Amygdala (tissue), 56 donors: Measurements from ENCODE around the gene PNPLA7.
A peak's percentile ranks its signal among the peaks of the same experiment; 100 is the strongest.
"Not testable (repeated sequence)": the region's sequence is repeated elsewhere in the genome, so short reads cannot be mapped to it uniquely, and the experiment has no call there.

Source experiments
- DNase-seq, 56 donors: peaks; one replicate each; lab custom pipeline; 2025; lab: John Stamatoyannopoulos, UW

PNPLA7 gene

GRCh38 chr9:137486141-137486490, 64.1 kb downstream of the PNPLA7 start:
- DNase-seq, result no peak

DNA sequence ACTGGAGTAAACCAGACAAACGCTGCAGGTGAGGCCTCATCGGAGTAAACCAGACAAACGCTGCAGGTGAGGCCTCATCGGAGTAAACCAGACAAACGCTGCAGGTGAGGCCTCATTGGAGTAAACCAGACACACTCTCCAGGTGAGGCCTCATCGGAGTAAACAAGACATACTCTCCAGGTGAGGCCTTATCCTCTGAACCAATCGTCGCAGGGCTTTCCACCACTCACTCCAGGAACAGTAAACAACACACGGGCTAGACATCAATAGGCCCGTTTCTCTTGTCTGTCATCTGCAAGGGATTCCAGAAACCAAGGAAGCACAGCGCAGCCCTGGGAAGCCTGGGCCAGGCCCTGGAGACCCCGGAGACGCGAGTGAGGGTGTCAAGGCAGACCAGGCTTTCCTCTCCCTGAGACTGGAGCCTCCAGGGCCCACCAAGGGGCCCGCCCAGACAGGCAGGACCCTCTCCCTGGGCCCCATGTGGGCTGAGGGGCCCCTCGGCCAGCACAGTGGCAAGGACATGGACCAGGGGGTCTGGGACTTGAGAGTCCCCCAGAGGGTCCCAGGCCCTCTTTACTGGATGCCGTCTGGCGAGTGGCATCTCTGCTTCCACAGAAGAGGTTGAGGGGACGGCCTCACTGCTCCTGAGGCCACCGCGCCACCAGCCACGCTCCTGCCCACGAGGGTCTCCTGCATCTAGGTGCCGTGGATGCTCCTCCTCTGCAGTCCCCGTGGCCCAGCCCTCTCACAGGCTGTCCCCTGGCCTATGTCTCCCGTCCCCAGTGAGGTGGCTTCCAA, 64.7 kb downstream of the PNPLA7 start:
- no peak for DNase-seq

DNA sequence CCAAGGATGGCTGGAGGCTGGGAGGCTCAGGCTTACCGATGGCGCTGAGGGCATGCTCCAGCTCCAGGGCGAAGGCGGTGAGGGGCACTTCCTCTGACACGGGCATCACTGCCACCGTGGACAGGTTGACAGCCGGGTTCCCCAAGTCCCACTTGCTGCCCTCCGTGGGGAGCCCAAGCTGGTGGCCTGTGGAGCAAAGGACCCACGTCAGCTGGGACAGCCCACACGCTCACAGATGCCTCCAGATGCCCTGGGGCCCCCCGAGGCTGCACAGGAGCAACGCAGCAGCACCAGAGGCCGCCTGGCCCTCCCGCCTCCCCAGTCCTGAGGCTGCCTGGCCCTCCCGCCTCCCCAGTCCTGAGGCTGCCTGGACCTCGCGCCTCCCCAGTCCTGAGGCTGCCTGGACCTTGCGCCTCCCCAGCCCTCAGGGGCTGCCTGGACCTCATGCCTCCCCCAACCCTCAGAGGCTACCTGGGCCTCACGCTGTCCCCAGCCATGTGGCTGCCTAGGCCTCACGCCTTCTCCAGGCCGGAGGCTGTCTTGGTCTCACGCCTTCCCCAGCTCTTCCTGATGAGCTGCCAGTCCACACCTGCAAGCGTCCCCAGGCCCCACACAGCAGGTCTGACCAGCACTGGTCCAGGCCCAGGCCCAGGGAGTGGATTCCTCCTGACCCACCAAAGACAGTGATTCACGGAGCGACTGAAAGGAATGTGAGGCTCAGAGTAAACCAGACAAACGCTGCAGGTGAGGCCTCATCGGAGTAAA, 65.5 kb downstream of the PNPLA7 start:
- DNase-seq, result no peak

DNA sequence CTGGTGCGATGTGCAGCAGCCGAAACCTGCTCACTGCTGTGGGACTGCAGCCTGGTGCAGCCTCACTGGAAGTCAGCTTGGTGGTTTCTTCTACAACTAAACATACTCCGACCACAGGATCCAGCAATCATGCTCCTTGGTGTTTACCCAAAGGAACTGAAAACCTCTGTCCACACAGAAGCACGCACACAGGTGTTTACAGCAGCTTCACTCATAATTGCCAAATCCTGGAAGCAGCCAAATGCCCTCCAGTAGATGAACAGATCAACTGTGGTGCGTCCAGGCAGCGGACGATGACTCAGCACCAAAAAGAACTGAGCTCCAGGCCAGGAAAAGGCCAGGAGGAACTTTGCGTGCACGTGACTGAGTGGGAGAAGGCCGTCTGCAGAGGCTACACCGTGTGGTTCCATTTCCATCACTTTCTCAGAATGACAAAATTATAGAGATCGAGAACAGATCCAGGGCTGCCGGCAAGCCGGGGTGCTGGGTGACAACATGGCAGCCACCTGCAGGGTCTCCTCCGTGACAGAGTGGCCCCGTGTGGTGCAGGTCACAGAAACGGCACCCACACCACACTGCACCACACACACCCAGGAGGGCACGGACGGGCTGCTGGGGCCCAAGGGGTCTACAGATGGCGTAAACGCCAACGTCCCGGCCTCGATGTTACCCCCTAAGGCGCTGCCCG, 68.0 kb downstream of the PNPLA7 start:
- DNase-seq, result peak in 9 of 56 donors; percentile 9 to 59 (median 30)

GRCh38 chr9:137480686-137481683, 69.2 kb downstream of the PNPLA7 start:
- DNase-seq, result no peak

- DNase-seq, result no peak
Measured at GRCh38 chr9:137479892-137480685, 70.1 kb downstream of the PNPLA7 start.

DNA sequence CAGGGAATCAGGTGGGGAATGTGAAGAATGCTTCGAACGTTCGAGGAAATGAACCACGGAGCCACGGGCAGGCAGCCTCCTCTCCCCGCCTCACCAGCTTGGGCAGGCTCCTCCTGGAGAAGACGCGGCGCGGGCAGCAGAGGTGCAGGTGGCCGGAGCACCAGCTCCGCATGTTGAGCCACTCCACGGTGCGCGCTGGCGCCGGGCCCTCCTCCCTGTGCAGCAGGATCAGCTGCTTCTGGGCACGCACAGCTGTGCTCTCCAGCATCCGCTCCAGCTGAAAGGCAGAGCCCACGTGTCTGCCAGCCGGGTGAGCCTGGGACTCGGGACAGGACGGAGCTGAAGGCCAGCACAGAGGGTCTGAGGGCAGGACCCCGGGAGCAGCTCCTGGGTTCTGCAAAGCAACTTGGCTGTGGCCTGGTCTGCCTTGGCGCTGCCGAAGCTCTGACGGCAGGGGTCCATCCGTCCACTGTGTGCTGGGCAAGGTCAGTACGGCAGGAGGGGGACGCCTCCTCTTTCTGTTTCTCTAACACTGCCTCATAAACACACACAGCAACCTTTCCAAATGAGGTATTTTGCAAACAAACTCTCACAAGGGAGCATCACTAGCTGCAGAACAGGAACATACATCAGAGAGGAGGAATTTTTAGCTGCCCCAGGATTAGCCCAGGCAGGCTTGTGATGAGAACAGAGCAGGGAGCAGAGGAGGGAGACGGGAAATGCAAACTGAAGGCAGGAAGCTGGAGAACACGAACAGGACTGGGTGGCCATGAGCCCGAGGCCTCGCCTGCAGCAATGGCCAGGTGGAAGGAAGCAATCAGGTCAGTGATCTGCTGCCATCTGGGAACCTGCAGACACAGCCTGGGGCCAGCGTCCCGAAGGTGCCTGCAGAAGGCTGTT, 71.0 kb downstream of the PNPLA7 start:
- DNase-seq, result peak in 11 of 56 donors; percentile 17 to 63 (median 39)

GRCh38 chr9:137478613-137478961, 71.6 kb downstream of the PNPLA7 start:
- DNase-seq, result no peak

- DNase-seq, result no peak
Measured at GRCh38 chr9:137477778-137478612, 72.2 kb downstream of the PNPLA7 start.

DNA sequence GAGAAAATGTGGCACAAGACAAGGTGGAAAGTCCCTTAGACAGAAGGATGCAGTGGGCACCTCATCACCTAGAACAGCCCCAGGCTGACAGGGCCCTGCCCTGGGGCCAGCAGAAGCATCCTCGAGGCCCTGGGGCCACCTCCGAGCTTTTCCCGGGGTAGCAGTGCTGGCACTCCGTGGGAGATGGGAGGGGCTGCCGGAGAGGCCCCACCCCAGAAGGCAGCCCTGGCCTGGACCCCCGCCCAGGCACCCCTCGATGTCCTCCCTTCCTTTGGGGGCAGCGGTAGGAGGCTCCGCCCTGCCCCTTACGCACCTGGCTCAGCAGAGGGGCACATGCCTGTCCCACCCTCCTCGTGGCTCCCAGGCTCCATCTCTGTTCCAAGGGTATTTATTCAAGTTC, 73.3 kb downstream of the PNPLA7 start:
- DNase-seq, result no peak

DNA sequence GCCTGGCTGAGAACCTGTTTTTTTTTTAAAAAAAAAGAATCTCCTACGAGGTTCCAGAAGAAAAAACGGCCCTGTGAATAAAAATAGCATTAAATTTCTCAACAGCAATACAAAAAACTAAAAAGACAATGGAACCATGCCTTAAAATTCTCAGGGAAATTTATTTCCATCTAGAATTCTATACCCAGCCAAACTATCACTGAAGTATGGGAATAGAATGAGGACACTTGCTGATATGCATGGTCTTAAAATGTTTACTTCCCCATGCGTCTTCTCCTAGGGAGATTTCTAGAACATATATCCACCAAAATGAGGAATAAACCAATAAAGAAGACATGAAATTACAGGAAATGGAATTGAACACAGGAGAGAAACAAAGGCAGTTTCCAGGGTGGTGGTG, 74.5 kb downstream of the PNPLA7 start:
- DNase-seq, result no peak

- no peak for DNase-seq
Measured at GRCh38 chr9:137474271-137474670, 75.9 kb downstream of the PNPLA7 start.

DNA sequence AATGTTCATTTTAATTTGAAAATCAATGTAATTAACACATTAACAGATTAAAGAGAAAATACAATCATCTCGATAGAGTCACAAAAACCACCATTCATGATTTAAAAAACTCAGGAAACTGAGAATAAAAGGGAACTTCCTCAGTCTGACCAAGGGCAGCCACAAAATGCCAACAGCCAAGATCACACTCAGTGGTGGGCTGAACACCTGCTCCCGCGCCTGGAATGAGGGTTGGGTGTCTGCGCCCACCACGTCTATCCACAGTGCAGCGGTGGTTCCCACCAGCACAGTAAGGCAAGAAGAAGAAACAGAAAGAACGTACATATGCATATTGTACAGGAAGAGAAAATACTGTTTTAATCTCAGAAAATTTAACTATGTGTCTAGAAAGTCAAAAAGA, 79.4 kb downstream of the PNPLA7 start:
- no peak for DNase-seq

DNA sequence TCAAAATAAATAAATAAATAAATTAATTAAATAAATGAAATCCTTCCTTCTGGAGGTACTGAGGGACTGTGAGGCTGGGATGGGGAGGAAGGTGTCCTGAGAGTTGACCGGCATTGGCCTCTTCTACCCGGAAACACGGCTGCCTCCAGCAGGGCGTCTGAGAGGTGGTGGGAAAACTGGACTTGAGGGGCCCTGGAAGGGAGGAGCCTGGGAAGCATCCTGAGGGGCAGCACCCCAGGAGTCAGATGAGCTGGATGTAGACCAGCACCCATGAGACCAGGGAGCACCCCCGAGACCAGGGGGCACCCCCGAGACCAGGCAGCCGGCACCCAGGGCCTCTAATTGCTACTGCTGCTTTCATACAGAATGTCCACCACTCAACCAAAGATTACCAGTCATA, 82.3 kb downstream of the PNPLA7 start:
- no peak for DNase-seq

- no peak for DNase-seq
Measured at GRCh38 chr9:137467161-137467581, 83.0 kb downstream of the PNPLA7 start.

- not testable (repeated sequence) for DNase-seq
Measured at GRCh38 chr9:137466389-137467085, 83.7 kb downstream of the PNPLA7 start.
